NCI-H748 (cell line): Measurements from ENCODE around the gene DDX49.
"Not testable (repeated sequence)": the region's sequence is repeated elsewhere in the genome, so short reads cannot be mapped to it uniquely, and the experiment has no call there.

Source experiments
- DNase-seq: peaks from one replicate; lab custom pipeline; 2025; ENCODE audit not compliant: unreplicated experiment; lab: John Stamatoyannopoulos, UW

The DDX49 gene

GRCh38 chr19:18895824-18896341, 23.6 kb upstream of the DDX49 start, which contains the start of gene CERS1:
CERS1 (minus strand) TSS chr19:18896158; CDS start chr19:18896072, 86 bp downstream.
- peak; percentile 67 for DNase-seq

- peak; percentile 22 for DNase-seq
Observed at GRCh38 chr19:18896421-18896841, 23.1 kb upstream of the DDX49 start.

- DNase-seq: no peak
Observed at GRCh38 chr19:18897094-18898029, 22.2 kb upstream of the DDX49 start.

- no peak for DNase-seq
Observed at GRCh38 chr19:18898081-18898606, 21.4 kb upstream of the DDX49 start.

GRCh38 chr19:18898607-18899408, 20.7 kb upstream of the DDX49 start:
- no peak for DNase-seq

GRCh38 chr19:18899624-18900560, 19.6 kb upstream of the DDX49 start:
- DNase-seq: no peak

GRCh38 chr19:18900700-18901481, 18.6 kb upstream of the DDX49 start:
- no peak for DNase-seq

GRCh38 chr19:18901491-18901890, 18.0 kb upstream of the DDX49 start:
- no peak for DNase-seq

- DNase-seq: not testable (repeated sequence)
Observed at GRCh38 chr19:18902519-18902918, 17.0 kb upstream of the DDX49 start.

- no peak for DNase-seq
Observed at GRCh38 chr19:18903156-18904037, 16.1 kb upstream of the DDX49 start.

GRCh38 chr19:18904334-18905057, 15.0 kb upstream of the DDX49 start:
- no peak for DNase-seq

- DNase-seq: no peak
Observed at GRCh38 chr19:18905058-18905456, 14.5 kb upstream of the DDX49 start.

GRCh38 chr19:18905513-18906236, 13.8 kb upstream of the DDX49 start:
- DNase-seq: no peak

- DNase-seq: no peak
Observed at GRCh38 chr19:18906605-18907519, 12.7 kb upstream of the DDX49 start.

- DNase-seq: no peak
Observed at GRCh38 chr19:18908917-18909619, 10.4 kb upstream of the DDX49 start.
